ENCODE data around the gene TNPO2. TPM values are rescaled to one million over a fixed set of nuclear protein-coding genes. Genes with fewer than 3 reads are reported as not detected.
A peak's percentile ranks its signal among the peaks of the same experiment; 100 is the strongest.

The TNPO2 gene
- total RNA-seq, 2 donors from 2014 or later = 106 to 113 TPM

DNA sequence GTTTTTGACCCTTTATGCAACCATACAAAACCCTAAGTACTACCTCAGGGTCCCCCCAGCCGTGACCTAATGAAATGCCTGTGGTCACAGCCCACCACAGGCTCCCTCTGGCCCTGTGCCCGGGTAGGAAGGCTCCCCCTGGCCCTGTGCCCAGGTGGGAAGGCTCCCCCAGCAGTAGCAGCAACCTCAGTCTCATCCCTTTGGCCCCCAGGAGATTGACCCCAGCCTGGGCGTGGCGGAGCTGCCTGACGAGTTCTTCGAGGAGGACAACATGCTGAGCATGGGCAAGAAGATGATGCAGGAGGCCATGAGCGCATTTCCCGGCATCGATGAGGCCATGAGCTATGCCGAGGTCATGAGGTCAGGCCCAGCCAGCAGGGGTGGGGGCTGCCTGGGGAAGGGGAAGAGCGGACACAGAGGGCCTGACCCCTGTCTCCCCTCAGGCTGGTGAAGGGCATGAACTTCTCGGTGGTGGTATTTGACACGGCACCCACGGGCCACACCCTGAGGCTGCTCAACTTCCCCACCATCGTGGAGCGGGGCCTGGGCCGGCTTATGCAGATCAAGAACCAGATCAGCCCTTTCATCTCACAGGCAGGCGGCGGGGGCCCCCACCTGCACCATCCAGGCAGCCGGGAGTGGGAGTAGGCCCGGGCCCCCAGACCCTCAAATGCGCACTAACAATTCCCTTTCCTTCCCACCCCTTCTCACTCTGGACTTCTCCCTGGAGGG, 21.6 kb upstream of the TNPO2 start:
- peaks cover 51% of the 10 kb centered on the region for H3K36me3 ChIP-seq (ENCODE audit: control insufficient read depth, insufficient read depth, low read length)
- DNase-seq = no peak
- peaks cover 11% of the 10 kb centered on the region for H3K27me3 ChIP-seq (ENCODE audit: control insufficient read depth, insufficient read depth, low read length, poor library complexity, severe bottlenecking)
- no peaks in the 10 kb centered on the region for H3K4me1 ChIP-seq (ENCODE audit: control insufficient read depth, insufficient read depth, low read length)
- H3K27ac ChIP-seq (ENCODE audit: low read depth, low read length) = no peak overlapping the region
- Mint-ChIP-seq H3K27ac (no peak overlapping the region), H3K4me1 (peaks cover 4% of the 10 kb centered on the region), H3K36me3 (ENCODE audit: low read depth) (peaks cover 55% of the 10 kb centered on the region), H3K9me3 (peaks cover 15% of the 10 kb centered on the region), H3K27me3 (ENCODE audit: insufficient read depth) (peaks cover 10% of the 10 kb centered on the region), H3K4me3 (no peak overlapping the region)
- H3K9me3 ChIP-seq (ENCODE audit: control insufficient read depth, low read length) = peaks cover 16% of the 10 kb centered on the region
- 92 to 95% methylated on average over 8 to 22 of the region's 22 CpGs for WGBS, 2 experiments (ENCODE audit: insufficient coverage in 1 of 2, insufficient read length in 1 of 2)
- no peak overlapping the region for H3K9ac ChIP-seq (ENCODE audit: extremely low read depth, low read length, poor library complexity, severe bottlenecking)
- no peak overlapping the region for H3K4me3 ChIP-seq (ENCODE audit: low read length)
- TF ChIP-seq, protein P1, sequence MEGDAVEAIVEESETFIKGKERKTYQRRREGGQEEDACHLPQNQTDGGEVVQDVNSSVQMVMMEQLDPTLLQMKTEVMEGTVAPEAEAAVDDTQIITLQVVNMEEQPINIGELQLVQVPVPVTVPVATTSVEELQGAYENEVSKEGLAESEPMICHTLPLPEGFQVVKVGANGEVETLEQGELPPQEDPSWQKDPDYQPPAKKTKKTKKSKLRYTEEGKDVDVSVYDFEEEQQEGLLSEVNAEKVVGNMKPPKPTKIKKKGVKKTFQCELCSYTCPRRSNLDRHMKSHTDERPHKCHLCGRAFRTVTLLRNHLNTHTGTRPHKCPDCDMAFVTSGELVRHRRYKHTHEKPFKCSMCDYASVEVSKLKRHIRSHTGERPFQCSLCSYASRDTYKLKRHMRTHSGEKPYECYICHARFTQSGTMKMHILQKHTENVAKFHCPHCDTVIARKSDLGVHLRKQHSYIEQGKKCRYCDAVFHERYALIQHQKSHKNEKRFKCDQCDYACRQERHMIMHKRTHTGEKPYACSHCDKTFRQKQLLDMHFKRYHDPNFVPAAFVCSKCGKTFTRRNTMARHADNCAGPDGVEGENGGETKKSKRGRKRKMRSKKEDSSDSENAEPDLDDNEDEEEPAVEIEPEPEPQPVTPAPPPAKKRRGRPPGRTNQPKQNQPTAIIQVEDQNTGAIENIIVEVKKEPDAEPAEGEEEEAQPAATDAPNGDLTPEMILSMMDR (conservative IDR thresholded peaks at IDR 0.05) = no peak

DNA sequence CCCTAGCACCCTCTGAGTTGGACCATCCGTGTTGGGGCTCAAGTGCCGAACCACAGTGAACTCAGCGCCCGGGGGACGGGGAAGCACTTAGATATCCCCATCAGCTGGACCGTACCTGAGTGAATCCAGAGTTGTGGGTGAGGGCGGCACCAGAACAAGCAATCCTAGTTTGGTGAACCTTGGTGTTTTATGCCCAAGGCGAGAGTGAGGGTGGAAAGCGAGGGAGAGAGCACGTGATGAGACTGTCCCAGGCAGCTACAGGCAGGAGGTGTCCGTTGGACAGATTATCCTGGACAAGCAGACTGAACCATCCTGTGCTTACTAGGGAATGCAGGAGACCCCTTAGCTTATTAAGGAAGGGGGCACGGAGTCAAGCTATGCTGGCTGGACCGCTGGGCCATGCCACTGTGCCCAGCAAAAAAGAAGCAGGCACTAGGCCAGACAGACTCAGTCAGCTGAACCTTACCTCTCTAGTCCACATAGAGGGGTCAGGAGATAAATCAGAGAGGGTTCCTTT, 14.2 kb upstream of the TNPO2 start:
- peaks cover 24% of the 10 kb centered on the region for H3K36me3 Mint-ChIP-seq (ENCODE audit: low read depth)
- Histone ChIP-seq H3K36me3 (ENCODE audit: control insufficient read depth, insufficient read depth, low read length) (peaks cover 26% of the 10 kb centered on the region), H3K27ac (ENCODE audit: low read depth, low read length) (peak overlapping the region; percentile 97), H3K27me3 (ENCODE audit: control insufficient read depth, insufficient read depth, low read length, poor library complexity, severe bottlenecking) (no peaks in the 10 kb centered on the region), H3K9me3 (ENCODE audit: control insufficient read depth, low read length) (no peaks in the 10 kb centered on the region), H3K9ac (ENCODE audit: extremely low read depth, low read length, poor library complexity, severe bottlenecking) (peak overlapping the region; percentile 91), H3K4me1 (ENCODE audit: control insufficient read depth, insufficient read depth, low read length) (peaks cover 2% of the 10 kb centered on the region), H3K4me3 (ENCODE audit: low read length) (peak overlapping the region; percentile 100)
- TF ChIP-seq, protein P1 (conservative IDR thresholded peaks at IDR 0.05) = no peak
- 19 to 20% methylated on average over 13 of the region's 13 CpGs for WGBS, 2 experiments (ENCODE audit: insufficient coverage in 1 of 2, insufficient read length in 1 of 2)
- H3K27me3 Mint-ChIP-seq (ENCODE audit: insufficient read depth) = no peaks in the 10 kb centered on the region
- H3K9me3 Mint-ChIP-seq = no peaks in the 10 kb centered on the region
- H3K27ac Mint-ChIP-seq = peak overlapping the region; percentile 99
- peaks cover 15% of the 10 kb centered on the region for H3K4me1 Mint-ChIP-seq
- H3K4me3 Mint-ChIP-seq = peak overlapping the region; percentile 100
- no peak for DNase-seq

DNA sequence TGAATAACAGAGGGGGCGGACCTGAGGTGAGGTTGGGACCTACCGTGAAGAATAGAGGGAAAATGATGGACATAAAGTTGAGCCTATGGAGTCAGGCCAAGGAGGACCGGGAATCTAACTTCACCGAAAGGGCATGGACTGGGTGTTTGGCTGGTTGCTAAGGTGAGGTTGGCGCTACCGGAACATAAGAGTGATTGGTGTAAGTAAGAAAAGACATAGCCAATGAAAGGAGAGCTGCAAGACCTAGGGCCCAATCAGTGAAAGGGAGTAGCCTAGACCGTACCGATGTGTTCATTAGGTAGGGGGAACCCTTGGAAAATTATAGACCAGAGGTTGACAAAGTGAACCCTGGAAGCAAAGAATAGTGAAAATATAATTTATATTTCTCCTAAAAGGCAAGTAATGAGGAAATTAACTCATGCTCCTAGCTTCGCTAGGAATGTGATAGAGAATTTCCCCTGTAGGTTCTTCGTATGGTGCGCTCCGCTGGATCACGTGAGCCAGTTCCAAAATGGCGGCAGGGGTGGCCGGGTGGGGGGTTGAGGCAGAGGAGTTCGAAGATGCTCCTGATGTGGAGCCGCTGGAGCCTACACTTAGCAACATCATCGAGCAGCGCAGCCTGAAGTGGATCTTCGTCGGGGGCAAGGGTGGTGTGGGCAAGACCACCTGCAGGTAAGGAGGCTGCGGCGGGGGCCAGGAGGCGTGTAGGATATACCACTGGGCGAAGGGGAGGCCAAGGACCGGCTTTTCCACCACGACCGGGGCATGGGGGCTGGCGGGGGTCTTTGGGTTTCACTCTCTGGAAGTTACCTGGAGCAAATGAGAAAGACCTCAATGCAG, 13.5 kb upstream of the TNPO2 start, which contains the start of gene GET3:
Gene GET3, plus strand, starts transcription at position 503 of the 840 bp plus-strand sequence. Its CDS starts 9 bp downstream, at position 512.
- H3K9me3 Mint-ChIP-seq = no peaks in the 10 kb centered on the region
- H3K27me3 ChIP-seq (ENCODE audit: control insufficient read depth, insufficient read depth, low read length, poor library complexity, severe bottlenecking) = no peaks in the 10 kb centered on the region
- peak within 1 kb of the TSS; percentile 99 for H3K27ac Mint-ChIP-seq
- H3K9ac ChIP-seq (ENCODE audit: extremely low read depth, low read length, poor library complexity, severe bottlenecking) = peak within 1 kb of the TSS; percentile 91
- H3K4me3 Mint-ChIP-seq = peak within 1 kb of the TSS; percentile 100
- H3K4me1 Mint-ChIP-seq = peaks cover 17% of the 10 kb centered on the region
- no peaks in the 10 kb centered on the region for H3K27me3 Mint-ChIP-seq (ENCODE audit: insufficient read depth)
- peak within 1 kb of the TSS; percentile 100 for H3K4me3 ChIP-seq (ENCODE audit: low read length)
- TF ChIP-seq, protein P1 (conservative IDR thresholded peaks at IDR 0.05) = no peak
- H3K4me1 ChIP-seq (ENCODE audit: control insufficient read depth, insufficient read depth, low read length) = peaks cover 2% of the 10 kb centered on the region
- H3K36me3 ChIP-seq (ENCODE audit: control insufficient read depth, insufficient read depth, low read length) = peaks cover 23% of the 10 kb centered on the region
- H3K27ac ChIP-seq (ENCODE audit: low read depth, low read length) = peak within 1 kb of the TSS; percentile 97
- H3K9me3 ChIP-seq (ENCODE audit: control insufficient read depth, low read length) = no peaks in the 10 kb centered on the region
- H3K36me3 Mint-ChIP-seq (ENCODE audit: low read depth) = peaks cover 22% of the 10 kb centered on the region
- 0 to 1% methylated on average over 21 to 29 of the region's 29 CpGs for WGBS, 2 experiments (ENCODE audit: insufficient coverage in 1 of 2, insufficient read length in 1 of 2)
- DNase-seq = peak; percentile 98

Measured in endodermal cell (in vitro differentiated cells).